Measurements from ENCODE around the gene NR1H3.
A peak's percentile ranks its signal among the peaks of the same experiment; 100 is the strongest.
"Not testable (repeated sequence)": the region's sequence is repeated elsewhere in the genome, so short reads cannot be mapped to it uniquely, and the experiment has no call there.

NR1H3 gene

GRCh38 chr11:47308050-47308823 lies 50.4 kb downstream of the NR1H3 start:
- no peak for DNase-seq

- no peak for DNase-seq
Observed at GRCh38 chr11:47314992-47315391, 57.2 kb downstream of the NR1H3 start.

- DNase-seq: not testable (repeated sequence)
Observed at GRCh38 chr11:47316501-47316900, 58.7 kb downstream of the NR1H3 start.

- DNase-seq: peak; percentile 58
Observed at GRCh38 chr11:47317064-47317828, 59.5 kb downstream of the NR1H3 start.

GRCh38 chr11:47318166-47318565 lies 60.4 kb downstream of the NR1H3 start:
- DNase-seq: no peak

Data from suppressor macrophage treated with lipopolysaccharide for 4 hours (primary cell).